Glutamatergic neuron (in vitro differentiated cells): ENCODE data around the gene SLC6A6. TPM values are rescaled to one million over a fixed set of nuclear protein-coding genes. Genes with fewer than 3 reads are reported as not detected.
A peak's percentile ranks its signal among the peaks of the same experiment; 100 is the strongest.

Experiments used
- DNase-seq: peaks from one replicate; pipeline ENCODE4 v3.0.0; 2022
- H3K27ac Mint-ChIP-seq: one replicate; pipeline ENCODE4 v1.8.0; 2020; ENCODE audit warnings: mild to moderate bottlenecking, mixed read lengths, inconsistent platforms; ENCODE audit not compliant: unreplicated experiment
- H3K27me3 Mint-ChIP-seq: one replicate; pipeline ENCODE4 v1.8.0; 2020; ENCODE audit warnings: mild to moderate bottlenecking, moderate library complexity, mixed read lengths, inconsistent platforms; ENCODE audit not compliant: unreplicated experiment
- H3K36me3 Mint-ChIP-seq: one replicate; pipeline ENCODE4 v1.8.0; 2020; ENCODE audit warnings: mild to moderate bottlenecking, mixed read lengths, inconsistent platforms; ENCODE audit not compliant: unreplicated experiment
- H3K4me1 Mint-ChIP-seq: one replicate; pipeline ENCODE4 v1.8.0; 2020; ENCODE audit warnings: mild to moderate bottlenecking, low read depth, mixed read lengths, inconsistent platforms; ENCODE audit not compliant: unreplicated experiment
- H3K4me3 Mint-ChIP-seq: one replicate; pipeline ENCODE4 v1.8.0; 2020; ENCODE audit warnings: mild to moderate bottlenecking, mixed read lengths, inconsistent platforms; ENCODE audit not compliant: unreplicated experiment
- H3K9me3 Mint-ChIP-seq: one replicate; pipeline ENCODE4 v1.8.0; 2020; ENCODE audit warnings: mild to moderate bottlenecking, moderate library complexity, mixed read lengths, inconsistent platforms; ENCODE audit not compliant: unreplicated experiment
- CTCF ChIP-seq: fragments of 200-600 bp; sonication (generic); IDR thresholded peaks from one replicate; pipeline ENCODE4 v1.5.0; 2021; ENCODE audit not compliant: partially characterized antibody, unreplicated experiment
- total RNA-seq: library from RNA; stranded (reverse); fragmentation: NEBNext Ultra II Directional; extraction: Animal tissue kit (Norgen Biotek cat#: 25700); gene quantifications from one replicate; pipeline ENCODE4 v1.2.1, GENCODE V29; 2021; ENCODE audit not compliant: unreplicated experiment

SLC6A6 gene
- total RNA-seq, 1 donor from 2014 or later: 21.9 TPM

DNA sequence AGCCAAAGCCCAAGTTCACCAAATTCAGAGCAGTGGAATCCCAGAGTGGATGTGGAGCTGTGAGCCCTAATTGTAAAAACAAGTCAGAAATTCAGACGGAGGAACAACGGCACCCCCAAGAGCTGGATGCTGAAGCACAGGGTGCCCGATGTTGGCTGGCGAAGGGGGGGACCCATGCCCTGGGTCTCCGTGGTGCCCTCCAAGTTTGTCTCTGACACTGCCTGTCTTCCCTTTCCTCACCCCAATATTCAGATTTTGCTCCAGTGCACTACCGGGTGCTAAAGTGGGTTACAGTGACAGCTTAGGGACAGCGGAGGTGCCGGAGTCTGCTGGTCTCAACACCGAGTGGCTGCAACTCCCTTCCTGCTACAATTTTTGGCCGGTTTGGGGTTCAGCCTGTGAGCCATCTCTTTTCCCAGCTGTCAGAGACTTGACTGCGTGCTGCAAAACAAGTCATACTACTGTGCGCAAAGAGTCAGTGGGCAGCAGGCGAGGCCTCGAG is 131.1 kb downstream of the SLC6A6 start:
- Mint-ChIP-seq H3K4me1 (no peaks in the 10 kb centered on the region), H3K27me3 (peaks cover 4% of the 10 kb centered on the region), H3K27ac (no peak overlapping the region), H3K36me3 (no peaks in the 10 kb centered on the region), H3K9me3 (no peaks in the 10 kb centered on the region), H3K4me3 (no peak overlapping the region)
- no peak for TF ChIP-seq CTCF
- peak; percentile 9 for DNase-seq

DNA sequence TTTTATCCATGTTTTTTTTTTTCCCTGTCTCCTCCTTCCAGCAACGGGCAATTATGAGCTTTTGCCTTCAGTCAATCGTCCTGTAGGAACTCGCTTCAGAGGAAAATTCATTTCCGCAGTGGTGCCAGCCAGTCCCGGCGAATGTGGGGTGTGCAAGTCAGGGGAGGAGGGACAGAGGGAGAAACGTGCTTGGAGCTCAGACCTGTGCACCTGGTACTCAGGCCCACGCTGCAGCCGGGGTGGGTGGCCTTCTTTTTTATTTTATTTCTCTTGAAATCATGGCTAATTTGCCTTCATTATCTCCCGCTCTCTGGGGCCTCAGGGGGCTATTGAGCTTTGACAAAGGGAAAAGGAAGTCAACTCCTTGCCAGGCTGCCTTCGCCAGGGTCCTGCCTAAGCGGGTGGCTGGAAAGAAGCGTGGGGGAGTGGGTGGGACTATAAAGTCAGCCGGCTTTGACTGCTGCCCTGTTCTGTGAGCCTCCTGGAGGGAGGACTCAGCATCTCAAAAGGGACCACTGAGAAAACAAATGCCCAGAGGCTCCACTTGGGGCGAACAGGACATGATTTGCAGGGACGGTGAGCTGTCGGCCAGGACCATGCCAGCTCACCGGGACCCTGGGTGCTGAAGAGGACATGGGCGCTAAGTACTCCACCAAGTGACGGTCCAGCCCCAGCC is 132.2 kb downstream of the SLC6A6 start:
- DNase-seq: peak; percentile 14
- Mint-ChIP-seq H3K36me3 (no peaks in the 10 kb centered on the region), H3K4me1 (peaks cover 1% of the 10 kb centered on the region), H3K27me3 (peaks cover 5% of the 10 kb centered on the region), H3K4me3 (no peak overlapping the region), H3K9me3 (peaks cover under 1% of the 10 kb centered on the region), H3K27ac (no peak overlapping the region)
- no peak for TF ChIP-seq CTCF

GRCh38 chr3:14535616-14536015 is 133.2 kb downstream of the SLC6A6 start:
- H3K27me3 Mint-ChIP-seq: peaks cover 6% of the 10 kb centered on the region
- TF ChIP-seq CTCF: no peak
- peaks cover 4% of the 10 kb centered on the region for H3K4me1 Mint-ChIP-seq
- H3K9me3 Mint-ChIP-seq: peaks cover 2% of the 10 kb centered on the region
- no peak overlapping the region for H3K4me3 Mint-ChIP-seq
- H3K27ac Mint-ChIP-seq: no peak overlapping the region
- no peak for DNase-seq
- H3K36me3 Mint-ChIP-seq: no peaks in the 10 kb centered on the region

GRCh38 chr3:14536055-14536815 is 133.8 kb downstream of the SLC6A6 start:
- H3K27me3 Mint-ChIP-seq: peaks cover 6% of the 10 kb centered on the region
- DNase-seq: peak; percentile 7
- H3K9me3 Mint-ChIP-seq: peaks cover 2% of the 10 kb centered on the region
- H3K36me3 Mint-ChIP-seq: no peaks in the 10 kb centered on the region
- no peak for TF ChIP-seq CTCF
- H3K4me3 Mint-ChIP-seq: no peak overlapping the region
- no peak overlapping the region for H3K27ac Mint-ChIP-seq
- H3K4me1 Mint-ChIP-seq: peaks cover 4% of the 10 kb centered on the region
